GM18909 (cell line): Measurements from ENCODE around the gene TMEM119.

Source experiments
- ATAC-seq: cut with Tn5 transposase; IDR thresholded peaks from one replicate; pipeline ENCODE4 v1.9.1; 2021; ENCODE audit warnings: mild to moderate bottlenecking; ENCODE audit not compliant: unreplicated experiment, poor library complexity

TMEM119 gene

DNA sequence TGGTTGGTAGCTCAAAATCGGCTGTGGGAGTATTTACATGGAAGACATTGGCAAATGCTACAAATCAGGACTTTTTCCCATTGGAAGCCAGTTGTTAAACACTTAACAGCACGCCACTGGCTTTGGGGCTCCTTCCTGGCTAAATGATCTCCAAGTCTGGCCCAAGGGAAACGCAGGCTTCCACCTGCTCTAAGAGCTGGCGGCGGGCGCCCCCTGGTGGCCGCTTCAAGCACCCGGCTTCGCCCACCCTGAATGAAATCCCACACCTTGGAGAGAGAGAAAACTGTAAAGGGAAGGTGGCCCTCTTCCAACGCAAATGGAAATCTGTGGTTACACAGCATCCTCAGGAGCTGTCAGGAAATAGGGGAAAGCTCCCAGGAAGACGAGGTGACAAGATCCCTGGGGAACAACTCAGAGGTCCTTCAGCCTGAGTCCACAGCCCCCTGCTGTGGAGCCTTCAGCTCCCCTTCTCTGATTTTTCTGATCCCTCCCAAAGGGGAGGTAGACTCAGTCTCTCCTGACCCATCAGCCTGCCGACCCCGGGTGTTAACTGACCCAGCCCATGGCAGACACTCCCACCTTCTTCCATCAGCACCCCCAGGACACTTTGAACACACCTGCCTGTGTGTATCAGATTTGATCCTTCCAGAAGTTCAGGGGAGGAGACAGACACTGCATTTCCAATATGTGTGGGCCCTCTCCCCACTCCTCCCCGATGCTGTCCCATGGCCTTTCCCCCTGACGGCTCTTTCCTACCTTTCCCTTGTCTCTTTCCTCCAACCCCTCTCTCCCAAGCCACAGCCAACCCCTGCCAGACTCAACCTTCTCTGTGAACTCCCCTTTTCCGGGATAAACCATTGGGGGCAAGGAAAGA is 20.4 kb upstream of the TMEM119 start:
- ATAC-seq = peak; percentile 45

DNA sequence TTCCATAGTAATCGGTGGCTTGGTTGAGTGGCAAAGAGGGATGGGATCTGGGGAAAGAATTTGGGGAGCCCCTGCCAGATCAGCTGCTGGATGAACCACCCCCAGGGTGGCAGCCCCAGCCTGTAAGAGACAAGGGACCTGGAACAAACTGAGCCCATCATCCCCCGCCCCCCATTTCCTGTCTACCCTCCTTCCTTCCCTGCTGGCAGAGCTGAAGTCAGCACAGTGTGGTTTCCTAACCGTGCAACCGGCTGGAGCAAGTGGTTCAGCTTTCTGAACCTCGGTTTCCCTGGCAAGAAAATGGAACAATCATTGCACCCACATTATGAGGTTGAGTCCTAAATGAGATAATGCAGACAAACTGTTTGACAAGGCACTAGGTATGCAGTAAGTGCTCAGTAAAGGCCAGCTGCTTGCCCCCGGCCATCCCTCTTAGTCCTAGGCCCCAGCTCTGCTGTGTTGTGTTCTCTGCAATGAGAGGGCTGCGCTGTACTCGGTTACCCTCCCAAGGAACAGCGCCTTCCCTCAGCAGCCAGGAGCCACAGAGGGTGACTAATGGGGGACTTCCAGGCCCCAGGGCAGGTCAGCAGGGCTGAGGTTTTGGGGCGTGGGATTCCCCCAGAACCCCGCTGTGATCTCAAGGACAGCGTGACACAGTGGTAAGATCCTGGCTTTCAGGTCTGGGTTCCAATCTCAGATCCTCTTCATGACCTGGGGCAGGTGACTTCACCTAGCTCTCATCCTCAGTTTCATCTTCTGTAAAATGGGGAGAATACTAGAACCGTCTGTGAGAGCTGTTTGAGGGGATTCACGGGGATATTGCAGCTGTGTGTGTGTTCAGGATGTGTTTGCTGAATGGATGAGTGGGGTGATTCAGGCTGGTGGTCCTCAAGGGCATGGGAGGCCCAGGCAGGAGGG is 19.3 kb upstream of the TMEM119 start:
- ATAC-seq = peak; percentile 83

DNA sequence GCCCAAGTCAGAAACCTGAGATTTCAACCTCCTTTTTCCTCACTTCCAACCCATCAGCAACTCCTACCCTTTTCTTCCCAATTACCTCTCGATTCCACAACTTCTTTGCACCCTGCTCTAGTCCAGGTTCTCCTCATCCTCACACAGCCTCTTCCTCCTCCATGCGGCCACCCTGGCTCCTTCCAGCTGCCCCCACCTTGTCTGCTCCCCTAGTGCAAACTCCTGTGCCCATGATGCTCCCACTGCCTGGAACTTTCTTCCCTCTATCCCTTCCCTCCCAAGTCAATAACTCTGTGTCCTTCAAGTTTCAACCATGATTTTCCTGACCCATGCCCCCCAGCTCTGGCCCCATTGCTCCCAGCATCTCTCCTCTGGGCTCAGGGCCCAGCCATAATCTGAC is 18.5 kb upstream of the TMEM119 start:
- ATAC-seq = no peak

- no peak for ATAC-seq
These were observed 18.0 kb upstream of the TMEM119 start for GRCh38 chr12:108615918-108616317.

DNA sequence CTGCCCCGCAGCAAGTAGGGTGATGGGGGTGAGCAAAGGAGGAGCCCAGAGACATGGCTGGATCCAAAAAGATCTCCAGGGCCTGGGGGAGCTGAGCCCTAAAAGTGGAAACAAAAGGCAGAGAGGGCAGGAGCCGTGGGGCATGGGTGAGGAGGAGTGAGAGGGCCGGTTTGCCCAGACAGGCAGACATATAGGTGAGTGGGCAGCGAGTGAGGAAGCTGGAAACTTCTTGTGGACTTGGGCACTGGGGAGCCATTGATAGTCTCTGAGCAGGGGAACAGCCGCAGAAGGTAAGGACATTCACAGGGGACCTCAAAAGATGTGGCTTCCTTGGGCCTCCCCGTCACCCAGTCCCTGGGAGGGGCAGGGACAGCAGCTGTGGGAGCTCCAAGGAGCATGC is 16.8 kb upstream of the TMEM119 start:
- ATAC-seq = no peak

DNA sequence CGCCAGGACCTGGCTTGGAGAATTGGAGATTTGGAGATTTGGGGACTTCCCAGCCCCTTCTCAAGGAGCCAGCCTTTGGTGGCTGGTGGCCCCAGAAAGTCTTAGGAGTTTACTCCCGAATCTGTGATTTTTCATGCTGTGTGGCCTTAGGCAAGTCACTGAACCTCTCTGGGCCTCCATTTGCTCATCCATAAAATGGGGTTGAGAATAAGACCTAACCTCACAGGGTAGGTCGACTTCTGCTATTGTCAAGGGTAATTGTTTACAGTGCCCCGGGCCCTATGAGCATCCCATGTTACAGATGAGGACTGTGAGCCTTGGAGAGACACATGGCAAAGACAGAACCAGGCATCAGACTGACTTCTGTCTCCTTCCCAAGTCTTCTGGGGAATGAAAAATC is 16.2 kb upstream of the TMEM119 start:
- ATAC-seq = no peak

DNA sequence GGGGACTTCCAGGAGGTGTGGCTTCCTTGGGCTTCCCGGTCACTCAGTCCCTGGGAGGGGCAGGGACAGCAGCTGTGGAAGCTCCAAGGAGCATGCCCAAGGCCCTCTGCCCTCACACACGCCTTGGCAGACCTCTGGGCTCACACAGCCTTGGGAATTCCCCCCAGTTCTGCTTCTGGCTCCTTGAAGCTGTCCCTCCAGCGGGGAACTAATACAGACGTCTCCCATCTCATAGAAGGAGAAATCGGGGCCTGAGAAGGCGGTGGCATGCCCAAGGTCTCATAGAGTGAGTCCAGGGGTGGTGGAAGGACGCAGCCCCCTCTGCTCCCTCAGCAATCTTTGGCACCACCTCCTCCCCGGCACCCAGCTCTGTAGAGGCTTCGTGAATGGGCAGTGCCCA is 15.7 kb upstream of the TMEM119 start:
- ATAC-seq = no peak

DNA sequence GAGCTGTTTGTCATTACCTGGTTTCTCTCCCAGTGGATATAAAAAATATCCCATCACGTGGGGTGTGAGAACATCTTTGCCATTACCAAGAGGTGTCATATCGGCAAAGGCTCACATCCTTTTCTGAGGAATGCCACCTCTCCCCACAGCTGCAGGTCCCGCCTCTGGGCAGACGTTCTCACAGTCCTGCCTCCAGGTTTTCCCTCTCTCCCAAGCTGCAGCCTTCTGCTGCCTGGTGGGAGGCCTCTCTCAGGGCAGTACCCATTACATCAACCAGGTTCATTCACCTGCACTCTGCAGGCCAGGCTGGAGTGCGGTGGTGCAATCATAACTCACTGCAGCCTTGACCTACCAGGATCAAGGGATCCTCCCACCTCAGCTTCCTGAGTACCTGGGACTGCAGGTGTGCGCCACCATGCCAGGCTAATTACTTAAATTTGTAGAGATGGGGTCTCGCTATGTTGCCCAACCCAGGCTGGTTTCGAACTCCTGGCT is 15.0 kb upstream of the TMEM119 start:
- ATAC-seq = no peak

- ATAC-seq = no peak
These were observed 14.1 kb upstream of the TMEM119 start for GRCh38 chr12:108611884-108612415.

- ATAC-seq = no peak
These were observed 13.1 kb upstream of the TMEM119 start for GRCh38 chr12:108610856-108611605.

GRCh38 chr12:108610336-108610815 is 12.5 kb upstream of the TMEM119 start:
- ATAC-seq = no peak

DNA sequence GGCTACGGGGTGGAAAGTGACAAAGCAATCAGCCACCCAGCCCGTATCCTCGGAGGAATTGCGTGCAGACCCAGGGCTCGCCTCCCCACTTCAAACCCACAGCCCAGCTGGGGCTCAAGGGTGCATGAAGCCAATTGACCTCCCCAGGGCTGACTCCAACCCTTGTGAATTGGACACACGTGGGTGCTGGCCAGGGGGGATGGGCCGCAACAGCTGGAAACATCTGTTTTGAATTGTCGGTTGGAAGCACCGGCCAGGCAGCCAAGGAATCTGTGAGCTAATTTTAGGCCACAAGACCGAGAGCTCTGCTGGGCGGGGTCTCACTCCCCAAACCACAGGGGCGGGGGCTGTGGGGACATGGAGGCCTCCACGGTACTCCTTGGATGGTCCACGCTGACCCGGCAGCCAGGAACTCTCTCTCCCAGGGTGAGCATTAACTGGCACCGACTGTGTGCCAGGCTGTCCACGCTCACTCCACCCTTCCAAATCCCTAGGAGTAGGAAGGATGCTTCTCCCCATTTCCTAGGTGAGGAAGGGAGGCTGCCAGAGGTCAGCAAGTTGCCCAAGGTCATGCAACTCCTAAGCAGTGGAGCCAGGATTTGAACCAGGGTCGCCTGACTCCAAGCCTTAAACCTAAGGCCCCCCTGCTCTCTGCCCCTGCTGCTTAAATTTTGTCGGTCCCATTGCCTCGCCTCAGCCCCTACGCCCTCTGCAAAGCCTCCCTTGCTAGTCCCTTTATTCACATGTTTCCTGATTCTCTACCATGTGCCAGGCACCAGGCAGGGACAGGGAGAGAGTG is 11.9 kb upstream of the TMEM119 start:
- no peak for ATAC-seq

- no peak for ATAC-seq
These were observed 10.7 kb upstream of the TMEM119 start for GRCh38 chr12:108608616-108609015.

- no peak for ATAC-seq
These were observed 10.2 kb upstream of the TMEM119 start for GRCh38 chr12:108607981-108608600.

- ATAC-seq = no peak
These were observed 8.6 kb upstream of the TMEM119 start for GRCh38 chr12:108606492-108606891.

DNA sequence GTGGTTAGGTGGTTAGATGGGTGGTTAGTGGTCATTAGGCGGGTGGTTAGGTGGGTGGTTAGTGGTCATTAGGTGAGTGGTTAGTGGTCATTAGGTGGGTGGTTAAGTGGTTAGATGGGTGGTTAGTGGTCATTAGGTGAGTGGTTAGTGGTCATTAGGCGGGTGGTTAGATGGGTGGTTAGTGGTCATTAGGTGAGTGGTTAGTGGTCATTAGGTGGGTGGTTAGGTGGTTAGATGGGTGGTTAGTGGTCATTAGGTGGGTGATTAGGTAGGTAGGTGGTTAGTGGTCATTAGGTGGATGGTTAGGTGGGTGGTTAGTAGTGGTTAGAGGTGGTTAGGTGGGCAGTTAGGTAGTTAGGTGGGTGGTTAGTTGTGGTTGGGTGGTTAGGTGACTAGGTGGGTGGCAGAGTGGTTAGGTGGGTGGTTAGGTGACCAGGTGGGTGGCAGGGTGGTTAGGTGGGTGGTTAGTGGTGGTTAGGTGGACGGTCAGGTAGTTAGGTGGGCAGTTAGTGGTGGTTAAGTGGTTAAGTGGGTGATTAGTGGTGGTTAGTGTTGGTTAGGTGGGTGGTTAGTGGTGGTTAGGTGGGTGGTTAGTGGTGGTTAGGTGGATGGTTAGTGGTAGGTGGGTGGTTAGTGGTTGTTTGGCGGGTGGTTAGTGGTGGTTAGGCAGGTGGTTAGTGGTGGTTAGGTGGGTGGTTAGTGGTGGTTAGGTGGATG is 8.0 kb upstream of the TMEM119 start:
- ATAC-seq = no peak

- no peak for ATAC-seq
These were observed 7.3 kb upstream of the TMEM119 start for GRCh38 chr12:108605000-108605689.
